GM18867 (cell line): ENCODE results near the gene IGFBP5.

Source experiments
- ATAC-seq: cut with Tn5 transposase; IDR thresholded peaks from one replicate; pipeline ENCODE4 v1.9.1; 2021; ENCODE audit warnings: mild to moderate bottlenecking, moderate library complexity; ENCODE audit not compliant: unreplicated experiment

Gene IGFBP5

DNA sequence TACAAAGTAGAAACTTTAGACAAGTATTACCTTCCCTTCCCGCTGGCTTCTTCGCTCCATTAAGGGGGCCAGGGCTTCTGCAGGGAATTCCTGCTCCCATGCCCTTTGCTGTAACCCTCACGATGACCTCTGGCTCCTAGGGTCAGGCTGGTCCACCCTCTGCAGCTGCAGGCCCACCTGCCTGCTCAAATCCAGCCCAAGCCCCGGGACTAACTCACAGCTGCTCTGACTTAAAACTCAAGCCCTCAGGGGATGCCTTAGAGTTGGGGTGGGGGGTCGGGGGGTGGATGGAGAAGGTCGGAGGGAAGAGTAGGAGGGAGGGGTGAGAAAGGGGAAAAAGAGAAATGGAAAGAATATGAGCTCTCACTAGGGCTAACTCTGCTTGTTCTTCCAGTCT is 4.9 kb downstream of the IGFBP5 start:
- no peak for ATAC-seq

DNA sequence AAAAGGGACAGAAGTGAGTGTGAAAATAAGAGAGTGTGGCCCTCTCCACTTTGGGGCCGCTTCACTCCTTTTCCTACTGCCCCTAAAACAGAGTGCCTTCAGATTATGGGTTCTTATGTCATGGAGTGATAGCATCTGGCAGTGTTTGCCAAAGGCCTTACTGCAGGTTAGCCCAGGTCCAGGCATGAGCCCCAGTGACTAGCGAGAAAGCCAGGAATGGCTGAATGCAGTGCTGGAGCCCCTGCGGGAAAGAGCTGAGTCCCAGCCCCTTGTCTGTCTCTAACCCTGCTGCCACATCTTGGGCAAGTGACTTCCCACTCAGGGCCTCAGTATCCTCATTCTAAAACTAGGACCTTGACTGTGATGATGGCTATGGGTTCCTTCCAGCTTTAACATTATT is 6.0 kb downstream of the IGFBP5 start:
- no peak for ATAC-seq

DNA sequence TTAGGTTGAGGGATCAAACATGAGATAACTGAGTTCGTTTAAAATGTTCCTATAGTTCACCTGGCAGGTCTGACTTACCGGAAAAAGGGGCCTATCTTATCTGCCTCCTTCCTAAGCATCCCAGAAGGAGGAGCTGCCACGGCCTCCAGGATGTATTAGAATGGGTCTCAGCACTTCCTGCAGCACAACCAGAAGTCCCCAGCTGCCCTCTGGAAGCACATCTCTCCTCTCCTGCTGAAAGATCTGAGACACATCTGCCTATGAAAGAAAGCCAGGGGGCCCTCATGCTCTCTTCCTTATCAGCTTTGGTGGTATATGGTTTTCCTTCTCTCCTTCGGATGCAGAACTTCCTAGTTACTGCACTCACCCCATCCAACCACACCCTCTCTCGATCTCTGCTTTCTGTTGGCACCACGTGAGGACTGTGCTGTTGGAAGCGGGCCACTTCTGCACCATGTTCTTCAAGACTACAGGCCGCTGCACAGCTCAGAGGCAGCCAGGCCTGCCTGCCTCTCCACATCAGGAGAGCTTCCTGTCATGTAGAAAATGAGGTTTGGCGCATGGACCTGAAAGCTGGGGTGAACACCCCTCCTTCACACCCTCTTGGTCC is 6.5 kb downstream of the IGFBP5 start:
- no peak for ATAC-seq

DNA sequence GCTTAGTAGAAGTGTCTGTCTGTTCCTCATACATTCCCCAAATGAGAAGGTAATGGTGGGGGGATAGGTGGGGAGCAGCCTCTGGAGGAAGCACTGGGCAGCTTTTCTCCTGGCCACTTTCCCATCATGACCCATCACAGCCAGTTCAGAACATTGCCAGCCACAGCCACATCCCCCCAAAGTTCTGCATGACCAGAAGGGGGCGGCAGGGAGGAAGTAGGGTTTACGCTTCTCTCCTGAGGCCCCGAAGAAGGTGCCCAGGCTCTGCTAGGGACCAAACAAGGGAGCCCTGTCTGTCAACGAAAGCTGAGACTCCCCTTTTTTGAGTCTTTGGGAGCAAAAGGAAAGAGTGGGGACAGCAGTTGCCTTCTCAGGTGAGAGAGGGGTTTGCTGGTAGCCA is 7.7 kb downstream of the IGFBP5 start:
- ATAC-seq, result no peak

DNA sequence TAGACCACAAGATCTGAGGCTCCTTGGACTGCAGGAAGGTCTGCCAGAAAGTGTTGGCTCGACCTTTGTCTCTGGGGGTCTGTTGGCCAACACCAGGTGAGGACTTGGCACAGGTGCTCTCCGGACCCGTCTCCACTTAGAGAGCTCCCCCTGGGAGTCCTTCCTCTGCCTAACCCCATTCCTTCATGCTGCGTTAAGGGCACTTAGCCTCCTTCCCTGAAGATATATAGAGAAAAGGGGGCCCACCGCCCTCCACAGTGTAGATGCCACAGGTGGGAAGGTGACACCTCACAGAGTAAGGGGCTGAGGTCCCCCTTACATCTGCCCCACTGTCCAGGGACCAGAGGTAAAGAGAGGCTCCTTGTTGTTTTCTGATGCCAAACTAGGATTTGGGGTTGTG is 8.2 kb downstream of the IGFBP5 start:
- ATAC-seq, result no peak

DNA sequence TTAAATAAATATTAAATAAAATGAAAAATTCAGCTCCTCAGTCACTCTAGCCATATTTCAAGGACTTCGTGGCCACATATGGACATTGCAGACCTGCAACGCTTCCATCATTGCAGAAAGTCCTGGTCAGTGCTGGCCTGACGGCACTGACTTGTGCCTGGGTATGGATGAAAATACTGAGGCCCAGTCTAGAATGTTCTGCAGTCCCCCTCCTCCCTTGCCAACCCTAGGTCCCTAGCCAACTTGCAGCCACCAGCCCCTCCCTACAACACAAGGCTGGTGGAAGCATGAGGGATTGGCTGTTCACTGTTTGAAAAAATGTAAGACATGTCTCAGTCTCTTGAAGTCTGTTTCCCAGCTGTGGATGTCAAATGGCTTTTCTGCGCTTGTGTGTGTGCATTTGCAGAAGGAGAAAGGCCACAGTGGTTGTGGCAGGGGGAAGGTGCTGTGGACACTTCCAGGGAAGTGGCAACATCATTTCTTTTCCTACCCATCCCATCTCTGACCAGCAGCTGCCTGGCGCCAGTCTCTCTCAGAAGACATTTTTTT is 9.9 kb downstream of the IGFBP5 start:
- ATAC-seq, result no peak

DNA sequence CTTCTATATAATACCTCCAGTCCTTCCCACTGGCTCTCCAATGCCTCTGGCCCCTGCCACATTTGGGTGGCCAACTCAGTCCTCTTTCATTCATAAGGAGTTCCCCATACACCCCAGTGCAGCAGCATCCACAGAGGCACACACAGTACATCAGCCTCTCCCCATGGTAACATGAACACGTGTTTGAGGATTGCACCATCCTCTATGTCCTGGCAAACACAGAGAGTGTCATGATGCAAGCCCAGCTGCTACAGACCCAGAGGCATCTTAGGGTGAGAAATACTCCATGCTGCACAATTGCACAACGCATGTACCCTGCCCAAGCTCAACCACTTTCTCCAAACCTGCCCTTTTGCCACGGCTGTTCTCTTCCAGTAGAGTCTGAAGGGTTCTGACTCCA is 11.5 kb downstream of the IGFBP5 start:
- ATAC-seq, result no peak

DNA sequence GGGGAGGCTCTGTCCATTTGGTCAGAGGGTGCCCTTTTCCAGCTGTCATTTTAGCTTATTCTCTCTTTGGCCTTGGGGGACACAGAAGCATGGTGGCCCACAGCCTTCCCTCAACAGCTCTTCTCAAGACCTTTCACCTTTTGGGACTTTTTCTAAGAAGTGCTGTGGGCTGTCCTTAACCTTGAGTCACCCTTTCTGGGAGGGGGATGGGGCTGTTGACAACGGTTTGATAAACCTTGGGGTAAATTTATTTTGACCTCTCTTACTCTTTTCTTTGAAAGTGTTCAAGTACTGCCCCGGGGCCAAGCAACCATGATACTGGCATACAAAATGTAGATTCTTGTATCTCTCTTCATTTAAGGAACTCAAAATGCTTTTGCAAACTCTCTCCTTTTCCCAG is 13.7 kb downstream of the IGFBP5 start:
- no peak for ATAC-seq

DNA sequence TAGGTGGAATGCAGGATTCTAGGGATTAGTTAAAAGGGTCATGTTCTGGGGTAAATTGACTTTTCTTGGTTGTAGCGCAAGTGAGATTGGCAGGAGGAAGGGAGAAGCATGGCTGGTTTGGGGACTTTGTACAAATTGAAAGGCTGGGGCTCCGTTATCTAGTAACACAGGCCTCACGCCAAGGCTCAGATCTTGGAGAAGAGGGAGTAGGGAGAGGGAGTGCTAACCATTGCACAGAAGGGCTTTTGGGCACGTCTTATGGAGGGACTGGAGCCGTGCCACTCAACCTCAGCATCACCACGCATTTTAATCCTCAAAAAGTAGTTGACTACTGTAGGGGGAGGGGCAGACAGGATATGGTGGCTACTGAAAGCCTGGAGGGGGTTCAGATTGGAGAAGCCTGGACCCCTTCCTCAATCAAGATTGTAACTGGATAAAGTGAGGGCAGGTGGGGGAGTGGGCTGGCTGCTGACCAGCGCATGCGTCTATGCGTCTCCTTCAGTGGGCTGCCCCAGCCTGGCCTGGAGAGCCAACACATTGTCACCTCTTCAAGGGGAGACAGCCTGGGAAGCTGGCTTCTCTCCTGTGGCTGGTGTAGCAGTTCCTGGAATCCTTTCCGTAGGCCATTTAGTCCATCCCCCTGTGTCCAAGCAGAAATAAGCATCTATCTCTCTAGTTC is 14.3 kb downstream of the IGFBP5 start:
- no peak for ATAC-seq

DNA sequence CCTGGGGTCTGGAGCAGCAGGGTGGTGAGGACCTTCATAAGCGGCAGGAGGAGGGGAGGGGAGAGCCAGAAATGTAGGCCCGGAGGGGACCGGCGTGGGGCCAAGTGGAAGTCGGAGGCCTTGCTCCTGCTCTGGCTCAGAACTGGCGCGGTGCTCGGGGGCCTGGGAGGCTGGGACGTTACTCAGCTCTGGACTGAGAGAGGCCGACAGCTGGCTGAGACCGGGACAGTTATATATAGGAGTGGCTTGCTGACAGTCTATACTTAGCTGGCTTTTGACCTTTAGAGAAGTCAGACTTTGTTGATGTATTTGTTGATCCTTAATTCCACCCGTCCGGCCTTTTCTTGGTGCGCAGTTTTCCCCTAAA is 15.7 kb downstream of the IGFBP5 start:
- ATAC-seq, result no peak

DNA sequence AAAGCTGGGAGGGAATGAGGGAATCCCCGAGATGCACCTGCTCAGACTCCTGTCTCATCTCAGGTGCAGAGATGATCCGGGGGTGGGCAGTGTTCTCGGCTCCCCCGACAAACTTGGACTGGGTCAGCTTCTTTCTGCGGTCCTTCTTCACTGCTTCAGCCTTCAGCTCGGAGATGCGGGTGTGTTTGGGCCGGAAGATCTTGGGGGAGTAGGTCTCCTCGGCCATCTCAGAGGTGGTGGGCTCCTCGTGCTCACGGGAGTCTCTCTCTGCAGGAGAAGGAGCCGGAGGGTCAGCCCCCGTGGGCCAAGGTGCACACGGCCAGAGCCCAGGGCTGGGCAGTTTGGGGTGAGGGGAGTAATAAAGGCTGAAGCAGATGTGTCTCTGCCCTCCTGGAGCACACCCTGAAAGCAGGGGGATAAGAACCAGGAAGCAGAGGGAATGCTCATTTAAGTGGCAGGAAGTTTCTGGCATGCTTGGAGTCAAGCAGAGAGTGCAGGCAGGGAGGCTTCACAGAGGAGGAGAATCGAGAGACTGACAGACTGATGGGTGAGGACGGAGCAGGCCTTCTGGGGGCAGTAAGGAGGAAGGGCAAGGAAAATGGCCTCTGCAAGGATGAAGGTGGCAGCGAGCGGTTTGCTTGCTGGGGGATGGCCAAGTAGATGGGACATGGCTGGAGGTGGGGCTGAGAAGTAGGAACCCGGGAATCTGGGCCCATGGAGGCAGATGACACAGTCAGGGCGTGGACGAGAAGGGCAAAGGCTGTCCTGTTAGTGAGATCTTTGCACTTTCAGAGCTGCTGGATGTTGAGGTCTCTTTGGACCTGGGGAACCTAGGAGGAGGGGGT is 16.3 kb downstream of the IGFBP5 start:
- no peak for ATAC-seq

DNA sequence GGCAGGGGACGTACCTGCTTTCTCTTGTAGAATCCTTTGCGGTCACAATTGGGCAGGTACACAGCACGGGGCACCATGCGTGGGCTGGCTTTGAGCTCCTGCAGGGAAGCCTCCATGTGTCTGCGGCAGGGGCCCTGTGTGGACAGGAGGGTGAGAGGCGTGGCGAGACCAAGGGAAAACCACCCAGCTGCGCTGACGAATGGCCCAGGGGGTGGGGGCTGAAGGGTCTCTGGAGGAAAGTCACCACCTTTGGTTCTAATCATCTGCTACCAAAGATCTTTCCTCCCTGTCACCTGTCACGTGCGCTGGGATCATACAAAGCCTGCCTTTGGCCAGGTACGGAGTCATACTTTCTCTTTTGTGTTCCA is 17.3 kb downstream of the IGFBP5 start:
- no peak for ATAC-seq

DNA sequence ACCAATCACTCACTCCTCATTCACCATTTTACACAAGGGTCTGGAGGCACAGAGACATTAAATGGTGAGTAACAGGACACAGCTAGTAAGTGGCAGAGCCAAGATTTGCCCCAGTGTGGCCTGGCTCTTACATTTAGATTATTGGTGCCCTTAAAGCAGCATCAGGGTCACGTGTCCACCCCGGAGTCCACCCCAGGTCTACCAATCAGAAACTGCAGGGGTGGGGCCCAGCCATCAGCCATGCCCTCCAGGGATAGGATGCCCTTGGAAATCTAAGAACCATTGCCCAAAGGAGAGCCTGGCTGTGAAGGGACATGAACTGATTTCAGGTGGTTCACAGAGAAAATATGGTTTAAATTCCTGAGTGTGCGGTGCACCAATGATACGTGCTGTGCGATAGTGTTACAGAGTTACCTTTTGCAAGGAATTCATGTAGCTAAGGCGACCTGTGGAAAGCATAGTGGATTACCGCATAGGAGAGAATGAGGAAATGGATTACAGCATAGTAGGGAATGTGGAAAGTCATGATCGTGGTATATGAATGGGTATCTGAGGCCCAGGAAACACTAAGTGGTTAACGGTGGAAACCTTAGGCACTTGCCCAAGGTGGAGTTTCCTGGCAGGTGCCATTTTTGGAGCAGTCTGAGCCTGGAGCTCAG is 17.8 kb downstream of the IGFBP5 start:
- ATAC-seq, result no peak

DNA sequence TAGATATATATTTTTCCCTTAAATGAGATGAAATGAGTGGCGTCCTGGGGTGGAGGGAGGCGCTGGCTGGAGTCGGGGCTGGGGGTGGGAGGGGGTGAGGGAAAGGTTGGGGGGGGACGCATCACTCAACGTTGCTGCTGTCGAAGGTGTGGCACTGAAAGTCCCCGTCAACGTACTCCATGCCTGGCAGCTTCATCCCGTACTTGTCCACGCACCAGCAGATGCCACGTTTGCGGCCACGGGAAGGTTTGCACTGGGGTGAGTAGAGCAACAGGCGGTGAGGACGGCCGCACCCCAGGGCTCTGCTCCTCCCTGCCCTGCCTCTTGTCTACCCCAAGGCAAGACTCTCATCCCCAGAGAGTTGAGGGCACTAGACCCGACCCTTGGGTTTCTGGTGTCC is 18.7 kb downstream of the IGFBP5 start:
- no peak for ATAC-seq

DNA sequence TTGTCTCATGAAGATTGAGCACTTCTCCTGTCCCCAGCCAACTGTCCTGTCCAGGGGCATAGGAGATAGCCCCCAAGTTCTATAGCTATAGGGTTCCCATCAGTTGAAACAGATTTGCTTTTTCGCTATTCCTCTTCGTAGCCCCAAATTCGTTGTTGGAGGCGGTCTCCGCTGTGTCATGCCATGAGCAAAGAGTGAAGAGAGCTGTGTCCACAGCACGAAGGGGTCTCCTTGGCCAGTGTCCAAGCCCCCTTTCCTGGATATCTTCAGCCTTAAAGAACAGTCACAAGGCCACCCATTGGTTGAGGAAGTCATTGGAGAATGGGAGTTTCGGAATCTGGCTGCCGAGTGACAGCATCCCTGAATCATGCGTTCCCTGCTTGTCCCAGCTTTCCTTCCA is 21.0 kb downstream of the IGFBP5 start:
- ATAC-seq, result no peak

DNA sequence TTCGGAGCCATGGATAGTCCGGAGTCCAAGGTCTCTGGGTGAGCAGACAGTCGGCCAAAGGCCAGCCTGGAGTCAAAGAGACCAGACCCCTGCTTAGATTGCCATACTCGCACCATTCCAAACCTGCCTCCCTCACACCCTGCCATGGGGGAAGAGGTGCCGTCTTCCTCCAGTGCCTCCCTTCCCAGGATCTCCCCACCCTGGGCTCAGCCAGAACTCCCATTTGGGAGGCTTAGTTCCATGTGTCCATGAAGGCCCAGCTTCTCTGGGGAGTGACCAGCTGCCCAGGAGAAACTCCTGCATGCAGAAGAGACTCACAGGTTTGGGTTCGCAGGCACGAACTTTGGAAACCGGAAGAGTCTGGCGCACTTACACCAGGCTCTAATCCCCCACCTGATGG is 21.7 kb downstream of the IGFBP5 start:
- no peak for ATAC-seq

DNA sequence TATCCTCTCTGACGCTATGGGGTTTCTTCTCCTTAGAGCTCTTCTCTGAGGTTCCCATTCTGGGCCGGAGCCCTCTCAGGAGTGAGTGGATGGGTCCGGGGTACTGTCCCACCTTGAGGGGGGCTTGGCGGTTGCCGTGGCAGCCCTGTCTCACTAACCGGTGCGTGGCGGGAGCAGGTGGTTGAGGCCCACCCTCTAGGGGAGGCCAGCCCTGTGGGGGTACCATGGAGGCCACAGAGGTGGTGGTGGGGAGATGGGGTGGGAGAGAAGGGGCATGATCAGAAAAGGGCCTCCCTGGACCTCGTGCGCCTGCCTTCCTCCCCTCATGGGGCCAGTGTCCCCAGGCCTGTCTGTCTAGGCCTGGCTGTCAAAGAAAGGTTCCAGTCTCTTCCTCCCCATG is 22.3 kb downstream of the IGFBP5 start:
- ATAC-seq, result no peak

DNA sequence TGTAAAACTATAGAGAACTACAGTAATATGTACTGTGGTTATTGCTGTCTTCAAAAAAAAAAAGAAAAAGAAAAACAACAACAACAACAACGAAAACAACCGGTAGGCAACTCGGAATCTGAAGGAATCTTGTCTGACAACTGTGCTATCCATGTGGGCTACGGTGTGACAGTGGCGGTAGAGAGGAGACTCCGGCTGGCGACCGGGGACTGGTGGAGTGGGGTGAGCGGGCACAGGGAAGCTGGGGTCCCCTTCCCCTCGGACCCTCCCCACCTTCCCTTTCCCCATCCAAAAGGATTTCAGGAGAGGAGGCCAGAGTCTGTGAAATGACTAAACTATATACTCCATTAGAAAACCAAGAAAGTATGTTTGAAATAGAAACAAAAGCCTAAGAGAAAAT is 22.9 kb downstream of the IGFBP5 start:
- no peak for ATAC-seq

DNA sequence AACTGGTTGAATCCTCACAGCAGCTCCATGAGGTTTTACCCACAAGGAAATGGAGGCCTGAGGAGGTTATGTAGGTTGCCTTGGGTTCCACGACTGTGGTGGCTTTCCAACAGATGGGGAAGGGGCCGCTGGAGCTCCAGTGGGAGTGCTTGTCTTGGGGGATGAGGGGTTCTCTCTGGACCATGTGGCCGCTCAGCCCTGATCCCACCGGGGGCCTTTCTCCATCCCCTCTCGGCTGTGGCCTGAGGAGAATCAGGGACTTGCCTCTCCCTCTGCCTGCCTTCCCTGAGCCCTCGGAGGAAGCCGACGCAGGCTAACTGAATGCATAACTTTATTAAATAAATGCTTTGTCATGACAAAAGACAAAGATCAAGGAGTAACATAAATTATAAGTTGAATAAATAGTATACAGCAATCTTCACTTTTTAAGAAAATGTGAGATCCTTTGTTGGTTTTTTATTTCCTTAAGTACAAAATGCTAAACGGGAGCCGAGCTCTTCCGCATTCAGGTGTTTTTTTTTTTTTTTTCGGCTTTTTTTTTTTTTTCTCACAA is 23.5 kb downstream of the IGFBP5 start:
- no peak for ATAC-seq

DNA sequence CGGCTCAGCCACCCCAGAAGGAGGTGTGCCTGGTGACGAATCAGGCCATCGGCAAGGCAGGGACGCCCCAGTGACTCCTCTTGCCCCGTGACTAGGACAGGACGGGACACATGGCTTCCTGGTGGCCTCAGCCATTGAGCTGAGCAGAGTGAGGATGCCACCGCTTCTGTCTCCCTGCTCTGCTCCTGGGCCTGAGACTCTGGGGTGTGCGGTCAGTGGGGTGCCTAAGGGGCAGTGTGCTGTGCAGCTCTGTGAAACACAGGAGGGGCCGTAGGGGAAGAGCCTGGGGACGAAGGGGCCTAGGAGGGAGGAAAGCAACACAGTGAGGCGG is 24.3 kb downstream of the IGFBP5 start:
- ATAC-seq, result no peak
